H1 (cell line): ENCODE data around the gene FABP7. TPM values are rescaled to one million over a fixed set of nuclear protein-coding genes. Genes with fewer than 3 reads are reported as not detected.

Source experiments
- CTCF ChIA-PET: fragments of 300-600 bp; sonication (Branson Sonifier 250); formaldehyde crosslinking; loops from one replicate; lab custom pipeline; 2021; ENCODE audit not compliant: partially characterized antibody; lab: Charles Lee
- POLR2A ChIA-PET: fragments of 300-600 bp; sonication (Branson Sonifier 250); formaldehyde crosslinking; loops from one replicate; lab custom pipeline; 2021; ENCODE audit warnings: inconsistent platforms; ENCODE audit not compliant: partially characterized antibody; lab: Charles Lee
- DNase-seq, 2 experiments: peaks; one replicate each; pipeline versions ENCODE4 v3.0.0 to v3.0.0-alpha.2; 2010 to 2022; ENCODE audit warnings: low spot score in 2 of 2, low read depth in 1 of 2, mixed read lengths in 1 of 2
- FAIRE-seq: peaks from 2 replicates; lab custom pipeline; 2011; peaks lifted over from hg19 to GRCh38; lab: Jason Lieb, UNC
- H2AFZ ChIP-seq: 2 replicates; pipeline ENCODE4 v1.8.1; 2012; ENCODE audit warnings: low read length, inconsistent platforms
- H2AK5ac ChIP-seq: 2 replicates; pipeline ENCODE4 v1.6.1; 2013; ENCODE audit warnings: low read depth, low read length
- H2BK120ac ChIP-seq: replicated peaks from 2 replicates; pipeline ENCODE3; 2013; ENCODE audit warnings: low read depth, low read length, inconsistent platforms
- H2BK12ac ChIP-seq: 2 replicates; pipeline ENCODE4 v1.6.1; 2013; ENCODE audit warnings: low read depth, low read length
- H2BK15ac ChIP-seq: 2 replicates; pipeline ENCODE4 v1.6.1; 2013; ENCODE audit warnings: low read length
- H2BK20ac ChIP-seq: 2 replicates; pipeline ENCODE4 v1.6.1; 2013; ENCODE audit warnings: low read length
- H2BK5ac ChIP-seq: 2 replicates; pipeline ENCODE4 v1.6.1; 2013; ENCODE audit warnings: low read depth, low read length
- H3K14ac ChIP-seq: 2 replicates; pipeline ENCODE4 v1.6.1; 2013; ENCODE audit warnings: inconsistent platforms; ENCODE audit not compliant: insufficient read length
- H3K18ac ChIP-seq: 2 replicates; pipeline ENCODE4 v1.6.1; 2013; ENCODE audit warnings: low read length; ENCODE audit errors: extremely low read depth
- H3K23ac ChIP-seq: 2 replicates; pipeline ENCODE4 v1.6.1; 2013; ENCODE audit warnings: inconsistent platforms; ENCODE audit not compliant: insufficient read length
- H3K23me2 ChIP-seq: 2 replicates; pipeline ENCODE4 v1.6.1; 2013; ENCODE audit warnings: low read depth, low read length
- H3K27ac ChIP-seq: 2 replicates; pipeline ENCODE4 v1.6.1; 2011; ENCODE audit warnings: low read depth, low read length, inconsistent platforms
- H3K27me3 ChIP-seq, 4 experiments: replicated peaks in 1 of 4; 1 replicate in 1 of 4; 2 replicates in 3 of 4; pipeline versions ENCODE4 v1.6.1 to v1.8.1; 2011 to 2013; ENCODE audit warnings: low read length in 3 of 4, mild to moderate bottlenecking in 3 of 4, inconsistent platforms in 2 of 4, mixed read lengths in 2 of 4, moderate library complexity in 1 of 4; ENCODE audit not compliant: control insufficient read depth in 3 of 4, insufficient read depth in 3 of 4; ENCODE audit errors: extremely low read depth in 1 of 4
- H3K36me3 ChIP-seq, 4 experiments: 2 replicates each; pipeline versions ENCODE4 v1.6.1 to v1.8.1; 2011 to 2013; ENCODE audit warnings: mild to moderate bottlenecking in 4 of 4, low read length in 3 of 4, moderate library complexity in 2 of 4, control low read depth in 1 of 4, inconsistent platforms in 1 of 4; ENCODE audit not compliant: insufficient read depth in 4 of 4, control insufficient read depth in 2 of 4
- H3K4ac ChIP-seq: replicated peaks from 2 replicates; pipeline ENCODE3; 2013; ENCODE audit warnings: low read length, low read depth, mixed read lengths, inconsistent platforms; ENCODE audit not compliant: insufficient read length
- H3K4me1 ChIP-seq, 4 experiments: replicated peaks in 1 of 4; 1 replicate in 1 of 4; 2 replicates in 3 of 4; pipeline versions ENCODE4 v1.6.1 to v1.8.1; 2011 to 2013; ENCODE audit warnings: low read length in 3 of 4, inconsistent platforms in 2 of 4, mixed read lengths in 1 of 4; ENCODE audit not compliant: insufficient read depth in 4 of 4, control insufficient read depth in 3 of 4
- H3K4me2 ChIP-seq, 2 experiments: 2 replicates each; pipeline versions ENCODE4 v1.6.1 to v1.8.1; 2011 to 2013; ENCODE audit warnings: low read depth in 2 of 2, low read length in 2 of 2, control low read depth in 1 of 2, inconsistent platforms in 1 of 2, mild to moderate bottlenecking in 1 of 2; ENCODE audit not compliant: insufficient read depth in 1 of 2
- H3K4me3 ChIP-seq, 4 experiments: fragments of 200-600, 300-600 bp in 1 of 4; sonication (generic), shearing (Covaris generic), sonication (Bioruptor Twin) in 1 of 4; 2 replicates each; pipeline versions ENCODE4 v1.5.1 to v1.8.1; 2011 to 2016; ENCODE audit warnings: low read length in 4 of 4, low read depth in 3 of 4, control low read depth in 2 of 4, inconsistent platforms in 2 of 4, mild to moderate bottlenecking in 2 of 4, mixed read lengths in 1 of 4, moderate library complexity in 1 of 4; ENCODE audit not compliant: insufficient read depth in 2 of 4; ENCODE audit errors: extremely low read depth in 1 of 4
- H3K56ac ChIP-seq: replicated peaks from 2 replicates; pipeline ENCODE3; 2013; ENCODE audit warnings: low read depth, mild to moderate bottlenecking, mixed read lengths, low read length, inconsistent platforms; ENCODE audit not compliant: insufficient read length
- H3K79me1 ChIP-seq: 2 replicates; pipeline ENCODE4 v1.6.1; 2013; ENCODE audit warnings: low read depth, low read length, control low read depth
- H3K79me2 ChIP-seq, 2 experiments: 2 replicates each; pipeline versions ENCODE4 v1.6.1 to v1.8.1; 2012 to 2013; ENCODE audit warnings: low read length in 2 of 2, mild to moderate bottlenecking in 2 of 2, inconsistent platforms in 1 of 2; ENCODE audit not compliant: insufficient read depth in 2 of 2, control insufficient read depth in 1 of 2
- H3K9ac ChIP-seq, 4 experiments: replicated peaks in 1 of 4; 1 replicate in 1 of 4; 2 replicates in 3 of 4; pipeline versions ENCODE4 v1.6.1 to v1.8.1; 2011 to 2013; ENCODE audit warnings: low read depth in 3 of 4, low read length in 3 of 4, control low read depth in 2 of 4, mild to moderate bottlenecking in 2 of 4, moderate library complexity in 2 of 4, inconsistent platforms in 1 of 4; ENCODE audit errors: extremely low read depth in 1 of 4
- H3K9me3 ChIP-seq, 2 experiments: 2 replicates each; pipeline versions ENCODE4 v1.6.1 to v1.8.1; 2012 to 2013; ENCODE audit warnings: mild to moderate bottlenecking in 2 of 2, moderate library complexity in 2 of 2, control low read depth in 1 of 2, inconsistent platforms in 1 of 2, low read depth in 1 of 2, low read length in 1 of 2, mixed read lengths in 1 of 2; ENCODE audit not compliant: insufficient read depth in 2 of 2
- H4K20me1 ChIP-seq, 2 experiments: replicated peaks in 1 of 2; 2 replicates each; pipeline versions ENCODE3 to v1.8.1; 2011 to 2013; ENCODE audit warnings: inconsistent platforms in 2 of 2, low read length in 2 of 2, mild to moderate bottlenecking in 1 of 2; ENCODE audit not compliant: insufficient read depth in 2 of 2, control insufficient read depth in 1 of 2
- H4K5ac ChIP-seq: 2 replicates; pipeline ENCODE4 v1.6.1; 2013; ENCODE audit warnings: low read length, low read depth, mixed read lengths, inconsistent platforms; ENCODE audit not compliant: insufficient read length
- H4K8ac ChIP-seq: 2 replicates; pipeline ENCODE4 v1.8.0; 2013; ENCODE audit warnings: mild to moderate bottlenecking, moderate library complexity, low read length, inconsistent platforms; ENCODE audit not compliant: insufficient read depth; ENCODE audit errors: extremely low read depth
- H4K91ac ChIP-seq: replicated peaks from 2 replicates; pipeline ENCODE3; 2013; ENCODE audit warnings: low read length, mixed read lengths, inconsistent platforms; ENCODE audit not compliant: insufficient read length
- BRCA1 ChIP-seq: IDR thresholded peaks from 2 replicates; pipeline ENCODE4 v1.6.1; 2012; ENCODE audit warnings: low read depth, low read length, improper control_type of control experiment
- CBX8 ChIP-seq: fragments of 300-800, 300-1000 bp; sonication (generic); IDR thresholded peaks from 2 replicates; pipeline ENCODE4 v1.7.1; 2016; ENCODE audit warnings: low read depth, low read length, borderline replicate concordance
- CEBPB ChIP-seq: IDR thresholded peaks from 2 replicates; pipeline ENCODE4 v1.6.1; 2012; ENCODE audit warnings: low read depth, low read length
- EGR1 ChIP-seq: IDR thresholded peaks from 2 replicates; pipeline ENCODE4 v1.6.1; 2011; ENCODE audit warnings: low read depth, low read length, borderline replicate concordance
- JUND ChIP-seq: IDR thresholded peaks from 2 replicates; pipeline ENCODE4 v1.6.1; 2011; ENCODE audit warnings: mild to moderate bottlenecking, improper control_type of control experiment, low read length
- KDM5A ChIP-seq: fragments of 200-600 bp; IDR thresholded peaks from 2 replicates; pipeline ENCODE4 v1.7.1; 2012; ENCODE audit warnings: mild to moderate bottlenecking, low read length, inconsistent platforms, mixed read lengths
- RFX5 ChIP-seq: IDR thresholded peaks from 2 replicates; pipeline ENCODE4 v1.6.1; 2011; ENCODE audit warnings: low read depth, low read length, improper control_type of control experiment, borderline replicate concordance
- SIRT6 ChIP-seq: IDR thresholded peaks from one replicate; pipeline ENCODE4 v1.7.1; 2012; ENCODE audit warnings: low read length, inconsistent platforms
- SP1 ChIP-seq: IDR thresholded peaks from 2 replicates; pipeline ENCODE4 v1.6.1; 2011; ENCODE audit warnings: low read depth, low read length
- SRF ChIP-seq: IDR thresholded peaks from 2 replicates; pipeline ENCODE4 v1.6.1; 2011; ENCODE audit warnings: mild to moderate bottlenecking, low read depth, low read length, moderate library complexity
- TAF1 ChIP-seq: IDR thresholded peaks from 2 replicates; pipeline ENCODE4 v1.6.1; 2011; ENCODE audit warnings: mild to moderate bottlenecking, low read depth, low read length
- TCF12 ChIP-seq: IDR thresholded peaks from 2 replicates; pipeline ENCODE4 v1.6.1; 2011; ENCODE audit warnings: low read depth, mild to moderate bottlenecking, low read length
- WGBS, 2 experiments: shearing (Covaris generic) in 1 of 2; methylation state at CpG; one replicate each; pipeline versions ENCODE4 v1.1.6 to v1.1.7; 2013 to 2015; ENCODE audit warnings: low lambda C conversion rate in 2 of 2, mixed read lengths in 2 of 2, inconsistent platforms in 1 of 2, low coverage in 1 of 2, missing lambda C conversion rate in 1 of 2; ENCODE audit not compliant: insufficient replicate concordance in 2 of 2, insufficient coverage in 1 of 2, insufficient read length in 1 of 2; ENCODE audit errors: extremely low coverage in 1 of 2, missing lambda C conversion rate in 1 of 2; 5-methylcytosine and 5-hydroxymethylcytosine counted together
- polyA plus RNA-seq, 7 experiments: library from polyadenylated mRNA; depleted of rRNA in 3 of 7; stranded (reverse) in 5 of 7; unstranded in 2 of 7; fragments of >200 nt in 5 of 7; fragments of 200-250 nt in 2 of 7; gene quantifications; 1 replicate in 5 of 7; 2 replicates in 1 of 7; 4 replicates in 1 of 7; pipeline versions ENCODE4 v1.2.1 to v1.2.3, GENCODE V29; 2011 to 2013; ENCODE audit warnings: missing spikeins in 2 of 7, mixed read lengths in 2 of 7
- total RNA-seq: library from RNA; stranded (reverse); fragmentation: NEBNext Ultra II Directional; extraction: Animal tissue kit (Norgen Biotek cat#: 25700); gene quantifications from 2 replicates; pipeline ENCODE4 v1.2.1, GENCODE V29; 2021
- TF ChIP-seq, protein P1 (sequence below): IDR thresholded peaks from 2 replicates; pipeline ENCODE4 v1.6.1; 2012; ENCODE audit warnings: inconsistent platforms
- TF ChIP-seq, protein P2 (sequence below): IDR thresholded peaks from 2 replicates; pipeline ENCODE4 v1.6.1; 2011; ENCODE audit warnings: low read depth, mild to moderate bottlenecking, low read length; ENCODE audit not compliant: insufficient read depth

The FABP7 gene
- total and polyA plus RNA-seq, 2 of the 8 experiments (the other 6 are each of a cell fraction or from before 2014, with no cell fraction given), result 10.6 to 13.1 TPM

DNA sequence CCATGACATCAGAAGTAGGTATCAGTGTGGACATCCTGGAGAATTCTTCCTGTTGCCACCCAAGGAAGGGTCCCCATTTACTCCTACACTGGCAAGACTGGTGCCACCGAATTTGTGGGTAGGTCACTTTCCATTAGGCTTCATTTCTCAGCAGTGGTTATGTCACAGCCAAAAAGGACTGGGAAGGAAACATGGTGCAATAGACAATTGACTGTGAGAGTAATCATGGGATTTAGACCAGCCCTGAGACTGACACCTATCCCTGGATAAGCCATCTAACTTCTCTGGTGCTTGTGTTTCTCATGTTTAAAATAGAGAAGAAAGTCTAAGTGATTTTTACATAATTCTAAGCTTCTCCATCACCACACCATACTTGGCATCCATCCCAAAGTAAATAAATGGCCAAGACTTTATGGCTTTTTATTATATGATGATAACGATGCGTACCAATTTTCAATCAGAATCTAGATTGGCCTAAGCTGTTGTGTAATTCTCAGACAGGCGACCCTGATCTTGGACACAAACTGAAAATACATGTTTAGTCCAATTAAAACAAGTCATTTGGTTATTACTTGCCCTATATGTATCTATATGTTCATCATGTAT lies 19.7 kb downstream of the FABP7 start:
- no peak overlapping the region for H2BK20ac ChIP-seq
- no peak overlapping the region for H3K4me2 ChIP-seq
- H3K36me3 ChIP-seq, result no peaks in the 10 kb centered on the region; a peak in 1 of 8 replicates
- no peak overlapping the region for H4K8ac ChIP-seq
- no peak for DNase-seq
- no peak overlapping the region for H2BK5ac ChIP-seq
- no peak overlapping the region for H3K23ac ChIP-seq
- ChIA-PET CTCF (interaction anchor here (1.1 to 5.0 kb wide), 8 partner anchors 9 to 71 kb away, joined by 3 to 26 read pairs (median 4); partner anchors contain the start of gene SMPDL3A), POLR2A (interaction anchor here (0.6 to 1.6 kb wide), 2 partner anchors 10 to 462 kb away, joined by 3 to 6 read pairs; partner anchors contain the start of gene SMPDL3A)
- no peaks in the 10 kb centered on the region for H4K20me1 ChIP-seq
- no peak overlapping the region for H3K18ac ChIP-seq
- no peak overlapping the region for H3K4me3 ChIP-seq
- no peak overlapping the region for H2BK15ac ChIP-seq
- FAIRE-seq, result no peak
- 90% methylated on average over 4 of the region's 4 CpGs; no CpG with 5 or more reads in 1 of the 2 experiments for WGBS, 2 experiments
- H3K56ac ChIP-seq, result no peak overlapping the region
- H3K4ac ChIP-seq, result no peak overlapping the region
- no peak overlapping the region for H3K27ac ChIP-seq
- no peak for TF ChIP-seq TCF12
- no peak for TF ChIP-seq EGR1
- no peak for TF ChIP-seq RFX5
- TF ChIP-seq SRF, result no peak
- TF ChIP-seq SP1, result no peak
- TF ChIP-seq SIRT6, result no peak
- no peak for TF ChIP-seq CEBPB
- TF ChIP-seq TAF1, result no peak
- TF ChIP-seq JUND, result no peak
- TF ChIP-seq, protein P1, sequence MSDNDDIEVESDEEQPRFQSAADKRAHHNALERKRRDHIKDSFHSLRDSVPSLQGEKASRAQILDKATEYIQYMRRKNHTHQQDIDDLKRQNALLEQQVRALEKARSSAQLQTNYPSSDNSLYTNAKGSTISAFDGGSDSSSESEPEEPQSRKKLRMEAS, result no peak
- no peak for TF ChIP-seq CBX8
- no peak for TF ChIP-seq KDM5A
- no peak for TF ChIP-seq BRCA1
- TF ChIP-seq, protein P2, sequence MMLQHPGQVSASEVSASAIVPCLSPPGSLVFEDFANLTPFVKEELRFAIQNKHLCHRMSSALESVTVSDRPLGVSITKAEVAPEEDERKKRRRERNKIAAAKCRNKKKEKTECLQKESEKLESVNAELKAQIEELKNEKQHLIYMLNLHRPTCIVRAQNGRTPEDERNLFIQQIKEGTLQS, result no peak
- H2BK120ac ChIP-seq, result no peak overlapping the region
- no peaks in the 10 kb centered on the region for H3K27me3 ChIP-seq
- H3K9me3 ChIP-seq, result no peaks in the 10 kb centered on the region
- H2AK5ac ChIP-seq, result no peak overlapping the region
- no peak overlapping the region for H4K91ac ChIP-seq
- H3K9ac ChIP-seq, result no peak overlapping the region
- H3K14ac ChIP-seq, result no peak overlapping the region
- H2BK12ac ChIP-seq, result no peak overlapping the region
- H3K4me1 ChIP-seq, result no peaks in the 10 kb centered on the region
- no peaks in the 10 kb centered on the region for H3K79me1 ChIP-seq
- no peak overlapping the region for H2AFZ ChIP-seq
- H3K79me2 ChIP-seq, result no peaks in the 10 kb centered on the region
- H4K5ac ChIP-seq, result no peak overlapping the region
- H3K23me2 ChIP-seq, result no peaks in the 10 kb centered on the region
